ENCODE measurements around the gene ZNF740. TPM values are rescaled to one million over a fixed set of nuclear protein-coding genes. Genes with fewer than 3 reads are reported as not detected.

ZNF740 gene
- total RNA-seq, 1 experiment from 2014 or later, result 41.2 TPM

DNA sequence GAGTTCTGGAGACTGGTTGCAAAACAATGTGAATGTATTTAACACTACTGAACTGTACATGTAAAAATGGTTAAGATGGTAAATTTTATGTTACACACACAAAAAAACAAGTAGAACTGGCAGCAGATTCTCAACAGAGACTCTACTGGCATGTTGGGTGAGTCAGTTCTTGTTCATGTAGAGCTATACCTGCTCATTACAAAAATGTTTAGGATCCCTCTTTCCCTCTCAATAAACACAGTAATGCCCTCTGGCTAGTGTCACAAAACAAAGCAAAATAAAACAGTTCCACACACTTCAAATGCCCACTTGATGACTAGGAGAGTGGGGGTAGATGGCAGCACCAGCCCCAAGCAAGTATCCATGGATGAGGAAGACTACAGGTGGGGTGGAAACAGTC lies 13.7 kb upstream of the ZNF740 start:
- no peak overlapping the region for H3T11ph ChIP-seq (ENCODE audit: low read length)
- H3K27ac ChIP-seq (ENCODE audit: insufficient read length, low read depth, low read length), result no peak overlapping the region
- TF ChIP-seq, protein P1, sequence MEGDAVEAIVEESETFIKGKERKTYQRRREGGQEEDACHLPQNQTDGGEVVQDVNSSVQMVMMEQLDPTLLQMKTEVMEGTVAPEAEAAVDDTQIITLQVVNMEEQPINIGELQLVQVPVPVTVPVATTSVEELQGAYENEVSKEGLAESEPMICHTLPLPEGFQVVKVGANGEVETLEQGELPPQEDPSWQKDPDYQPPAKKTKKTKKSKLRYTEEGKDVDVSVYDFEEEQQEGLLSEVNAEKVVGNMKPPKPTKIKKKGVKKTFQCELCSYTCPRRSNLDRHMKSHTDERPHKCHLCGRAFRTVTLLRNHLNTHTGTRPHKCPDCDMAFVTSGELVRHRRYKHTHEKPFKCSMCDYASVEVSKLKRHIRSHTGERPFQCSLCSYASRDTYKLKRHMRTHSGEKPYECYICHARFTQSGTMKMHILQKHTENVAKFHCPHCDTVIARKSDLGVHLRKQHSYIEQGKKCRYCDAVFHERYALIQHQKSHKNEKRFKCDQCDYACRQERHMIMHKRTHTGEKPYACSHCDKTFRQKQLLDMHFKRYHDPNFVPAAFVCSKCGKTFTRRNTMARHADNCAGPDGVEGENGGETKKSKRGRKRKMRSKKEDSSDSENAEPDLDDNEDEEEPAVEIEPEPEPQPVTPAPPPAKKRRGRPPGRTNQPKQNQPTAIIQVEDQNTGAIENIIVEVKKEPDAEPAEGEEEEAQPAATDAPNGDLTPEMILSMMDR (conservative IDR thresholded peaks at IDR 0.05), result no peak
- H3K79me1 ChIP-seq (ENCODE audit: insufficient read depth, low read depth, low read length, poor library complexity, severe bottlenecking), result no peaks in the 10 kb centered on the region
- H4K5ac ChIP-seq (ENCODE audit: insufficient read length, low read depth, low read length), result no peak overlapping the region
- no peak overlapping the region for H2BK15ac ChIP-seq (ENCODE audit: low read depth, low read length)
- H2BK12ac ChIP-seq (ENCODE audit: insufficient read length, low read depth, low read length), result no peak overlapping the region
- H2AFZ ChIP-seq (ENCODE audit: low read length), result no peak overlapping the region
- H2BK5ac ChIP-seq (ENCODE audit: insufficient read length, low read length), result no peak overlapping the region
- Mint-ChIP-seq H3K9me3 (no peaks in the 10 kb centered on the region), H3K27ac (no peak overlapping the region), H3K4me3 (no peak overlapping the region), H3K4me1 (0 out of 4 replicates have a peak, but pooled peaks cover 0 to 7% of the 10 kb centered on the region in 2 experiments), H3K27me3 (ENCODE audit: low read depth) (peaks cover 84% of the 10 kb centered on the region), H3K36me3 (ENCODE audit: insufficient read depth in 1 of 3, low read depth in 3 of 3) (peaks cover 0 to 5% (median 0%) of the 10 kb centered on the region in 3 experiments; a peak in 1 of 7 replicates)
- H4K91ac ChIP-seq (ENCODE audit: insufficient read length, low read depth, low read length), result no peak overlapping the region
- no peaks in the 10 kb centered on the region for H4K20me1 ChIP-seq (ENCODE audit: control insufficient read depth, insufficient read depth, insufficient read length)
- DNase-seq, result no peak
- peaks cover 7% of the 10 kb centered on the region for H3K27me3 ChIP-seq (ENCODE audit: insufficient read depth, low read length)
- no peaks in the 10 kb centered on the region for H3K4me1 ChIP-seq (ENCODE audit: insufficient read depth, low read length)
- no peak overlapping the region for H3K56ac ChIP-seq (ENCODE audit: insufficient read length, low read depth, low read length)
- H3K18ac ChIP-seq (ENCODE audit: insufficient read length, low read depth, low read length), result no peak overlapping the region
- no peak overlapping the region for H3K4me2 ChIP-seq (ENCODE audit: insufficient read depth, insufficient read length, low read length)
- no peak overlapping the region for H3K14ac ChIP-seq (ENCODE audit: insufficient read depth, low read length)
- no peak overlapping the region for H2BK120ac ChIP-seq (ENCODE audit: low read depth, low read length, poor library complexity, severe bottlenecking)
- no peaks in the 10 kb centered on the region for H3K23me2 ChIP-seq (ENCODE audit: insufficient read length, low read depth, low read length, poor library complexity, severe bottlenecking)
- no peaks in the 10 kb centered on the region for H3K9me3 ChIP-seq (ENCODE audit: control insufficient read depth, low read depth, low read length)
- H3K9ac ChIP-seq (ENCODE audit: extremely low read depth, insufficient read length, low read length), result no peak overlapping the region
- no peak overlapping the region for H3K4ac ChIP-seq (ENCODE audit: low read depth, low read length)
- no peak overlapping the region for H2AK5ac ChIP-seq (ENCODE audit: insufficient read length, low read length)
- H3K23ac ChIP-seq (ENCODE audit: insufficient read length, low read depth, low read length), result no peak overlapping the region
- H4K8ac ChIP-seq (replicated peaks; ENCODE audit: insufficient read length, low read depth, low read length), result no peak overlapping the region
- H3K79me2 ChIP-seq (ENCODE audit: insufficient read depth, low read length), result no peaks in the 10 kb centered on the region
- H2BK20ac ChIP-seq (ENCODE audit: low read depth, low read length, poor library complexity, severe bottlenecking), result no peak overlapping the region
